ENCODE data around the gene MBLAC1.
A peak's percentile ranks its signal among the peaks of the same experiment; 100 is the strongest.
"Not testable (repeated sequence)": the region's sequence is repeated elsewhere in the genome, so short reads cannot be mapped to it uniquely, and the experiment has no call there.

Gene MBLAC1

GRCh38 chr7:100124301-100125230 lies 2.2 kb upstream of the MBLAC1 start:
- no peak for TF ChIP-seq CTCF (IDR thresholded peaks at IDR 0.05; ENCODE audit: low read depth, low read length, missing control alignments)
- no peak overlapping the region for H3K4me3 ChIP-seq (ENCODE audit: low read depth, low read length)

GRCh38 chr7:100126239-100126930 lies 382 bp upstream of the MBLAC1 start:
- peak overlapping the region; percentile 87 for H3K4me3 ChIP-seq (ENCODE audit: low read depth, low read length)
- no peak for TF ChIP-seq CTCF (IDR thresholded peaks at IDR 0.05; ENCODE audit: low read depth, low read length, missing control alignments)
- DNase-seq (ENCODE audit: low read depth): no peak

More at GRCh38 chr7:100124301-100125230, 2.2 kb upstream of the MBLAC1 start:
- DNase-seq (ENCODE audit: low read depth): no peak

- peak; percentile 9 for TF ChIP-seq CTCF (IDR thresholded peaks at IDR 0.05; ENCODE audit: low read depth, low read length, missing control alignments)
- peak overlapping the region; percentile 87 for H3K4me3 ChIP-seq (ENCODE audit: low read depth, low read length)
- no peak for DNase-seq (ENCODE audit: low read depth)
Measured at GRCh38 chr7:100127866-100128636, 1.3 kb downstream of the MBLAC1 start.

- TF ChIP-seq CTCF (IDR thresholded peaks at IDR 0.05; ENCODE audit: low read depth, low read length, missing control alignments): no peak
- H3K4me3 ChIP-seq (ENCODE audit: low read depth, low read length): no peak overlapping the region
- no peak for DNase-seq (ENCODE audit: low read depth)
Measured at GRCh38 chr7:100128637-100128963, 1.8 kb downstream of the MBLAC1 start.

GRCh38 chr7:100130220-100130607 lies 3.4 kb downstream of the MBLAC1 start:
- not testable (repeated sequence) for DNase-seq (ENCODE audit: low read depth); H3K4me3 ChIP-seq (ENCODE audit: low read depth, low read length)

- no peak overlapping the region for H3K4me3 ChIP-seq (ENCODE audit: low read depth, low read length)
- TF ChIP-seq CTCF (IDR thresholded peaks at IDR 0.05; ENCODE audit: low read depth, low read length, missing control alignments): peak; percentile 81
- DNase-seq (ENCODE audit: low read depth): no peak
Measured at GRCh38 chr7:100130608-100131453, 4.1 kb downstream of the MBLAC1 start.
